Activated CD4-positive, alpha-beta memory T cell treated with anti-CD3 and anti-CD28 coated beads for 36 hours (primary cell): ENCODE data around the gene TOM1. TPM values are rescaled to one million over a fixed set of nuclear protein-coding genes. Genes with fewer than 3 reads are reported as not detected.
A peak's percentile ranks its signal among the peaks of the same experiment; 100 is the strongest.

ENCODE experiments used
- CTCF ChIA-PET: fragments of 350-600 bp; sonication (Branson Sonifier 250); formaldehyde crosslinking; loops from one replicate; lab custom pipeline; 2021; ENCODE audit warnings: antibody characterized with exemption, inconsistent platforms; lab: Charles Lee
- POLR2A ChIA-PET: fragments of 350-600 bp; sonication (Branson Sonifier 250); formaldehyde crosslinking; loops from one replicate; lab custom pipeline; 2021; ENCODE audit warnings: antibody characterized with exemption; lab: Charles Lee
- DNase-seq: peaks from one replicate; pipeline ENCODE4 v3.0.0-alpha.2; 2020
- H3K27ac Mint-ChIP-seq: one replicate; pipeline ENCODE4 v1.8.0; 2021; ENCODE audit warnings: mixed read lengths
- H3K27me3 Mint-ChIP-seq: one replicate; pipeline ENCODE4 v1.8.0; 2021; ENCODE audit warnings: mixed read lengths
- H3K36me3 Mint-ChIP-seq: one replicate; pipeline ENCODE4 v1.8.0; 2021; ENCODE audit warnings: mixed read lengths
- H3K4me1 Mint-ChIP-seq: one replicate; pipeline ENCODE4 v1.8.0; 2021; ENCODE audit warnings: low read depth, mixed read lengths
- H3K4me3 Mint-ChIP-seq: one replicate; pipeline ENCODE4 v1.8.0; 2021; ENCODE audit warnings: mild to moderate bottlenecking, mixed read lengths
- H3K9me3 Mint-ChIP-seq: one replicate; pipeline ENCODE4 v1.8.0; 2021; ENCODE audit warnings: mixed read lengths
- intact Hi-C: fragments of 100-400 bp; cut with micrococcal nuclease; formaldehyde crosslinking; loops from one replicate; pipeline ENCODE4 v1.15.1; 2023
- total RNA-seq, 2 experiments: library from RNA; stranded (reverse); gene quantifications; one replicate each; pipeline ENCODE4 v1.2.3, GENCODE V29; 2021

The TOM1 gene
- total RNA-seq, 2 experiments from 2014 or later = 29.8 to 31.1 TPM

- ChIA-PET CTCF (interaction anchor here (1.0 kb wide), 1 partner anchor 30 kb away, joined by 6 read pairs; no protein-coding TSS in a partner anchor), POLR2A (interaction anchor here (0.5 kb wide), 1 partner anchor 268 kb away, joined by 3 read pairs; no protein-coding TSS in a partner anchor)
- H3K9me3 Mint-ChIP-seq = no peaks in the 10 kb centered on the region
- intact Hi-C loops = no loop called here
- peaks cover 20% of the 10 kb centered on the region for H3K4me1 Mint-ChIP-seq
- H3K27me3 Mint-ChIP-seq = peaks cover 14% of the 10 kb centered on the region
- H3K27ac Mint-ChIP-seq = peak within 1 kb of the TSS; percentile 13
- DNase-seq = peak; percentile 77
- H3K4me3 Mint-ChIP-seq = peak within 1 kb of the TSS; percentile 51
- H3K36me3 Mint-ChIP-seq = no peaks in the 10 kb centered on the region
Measured at GRCh38 chr22:35380537-35381423, 81.1 kb downstream of the TOM1 start, which contains the start of gene HMOX1. TSS of gene HMOX1 (plus strand) at chr22:35381096. CDS start at chr22:35381174, 78 bp downstream.

GRCh38 chr22:35381424-35382009 is 81.8 kb downstream of the TOM1 start:
- H3K27me3 Mint-ChIP-seq = peaks cover 14% of the 10 kb centered on the region
- CTCF ChIA-PET = no interaction called here

GRCh38 chr22:35383679-35384071 is 84.0 kb downstream of the TOM1 start:
- H3K36me3 Mint-ChIP-seq = no peaks in the 10 kb centered on the region
- peaks cover 7% of the 10 kb centered on the region for H3K4me1 Mint-ChIP-seq
- no peak overlapping the region for H3K27ac Mint-ChIP-seq
- intact Hi-C loops = no loop called here
- peaks cover 15% of the 10 kb centered on the region for H3K27me3 Mint-ChIP-seq
- H3K4me3 Mint-ChIP-seq = no peak overlapping the region
- ChIA-PET CTCF (no interaction called here), POLR2A (no interaction called here)
- H3K9me3 Mint-ChIP-seq = no peaks in the 10 kb centered on the region
- DNase-seq = no peak

More at GRCh38 chr22:35381424-35382009, 81.8 kb downstream of the TOM1 start:
- intact Hi-C loops = no loop called here
- POLR2A ChIA-PET = no interaction called here
- Mint-ChIP-seq H3K4me1 (peaks cover 18% of the 10 kb centered on the region), H3K36me3 (no peaks in the 10 kb centered on the region), H3K9me3 (no peaks in the 10 kb centered on the region), H3K4me3 (peak overlapping the region; percentile 51), H3K27ac (no peak overlapping the region)
- DNase-seq = no peak

- DNase-seq = no peak
- H3K4me3 Mint-ChIP-seq = no peak overlapping the region
- no peaks in the 10 kb centered on the region for H3K36me3 Mint-ChIP-seq
- peaks cover 7% of the 10 kb centered on the region for H3K4me1 Mint-ChIP-seq
- intact Hi-C loops = no loop called here
- no peaks in the 10 kb centered on the region for H3K9me3 Mint-ChIP-seq
- CTCF ChIA-PET = no interaction called here
- H3K27ac Mint-ChIP-seq = no peak overlapping the region
- POLR2A ChIA-PET = no interaction called here
- H3K27me3 Mint-ChIP-seq = peaks cover 18% of the 10 kb centered on the region
Measured at GRCh38 chr22:35384527-35384926, 84.8 kb downstream of the TOM1 start.

- DNase-seq = no peak
- Mint-ChIP-seq H3K27me3 (peaks cover 23% of the 10 kb centered on the region), H3K4me1 (peaks cover 7% of the 10 kb centered on the region), H3K36me3 (no peaks in the 10 kb centered on the region), H3K9me3 (no peaks in the 10 kb centered on the region), H3K27ac (no peak overlapping the region), H3K4me3 (no peak overlapping the region)
- intact Hi-C loops = no loop called here
- ChIA-PET POLR2A (no interaction called here), CTCF (interaction anchor here (0.8 kb wide), 1 partner anchor 34 kb away, joined by 3 read pairs; no protein-coding TSS in a partner anchor)
Measured at GRCh38 chr22:35384975-35385588, 85.4 kb downstream of the TOM1 start.

- H3K36me3 Mint-ChIP-seq = no peaks in the 10 kb centered on the region
- no peak for DNase-seq
- peaks cover 21% of the 10 kb centered on the region for H3K27me3 Mint-ChIP-seq
- ChIA-PET CTCF (interaction anchor here (1.3 kb wide), 1 partner anchor 34 kb away, joined by 3 read pairs; no protein-coding TSS in a partner anchor), POLR2A (interaction anchor here (0.6 kb wide), 1 partner anchor 14 kb away, joined by 3 read pairs; no protein-coding TSS in a partner anchor)
- no peaks in the 10 kb centered on the region for H3K9me3 Mint-ChIP-seq
- H3K27ac Mint-ChIP-seq = no peak overlapping the region
- intact Hi-C loops = no loop called here
- H3K4me1 Mint-ChIP-seq = peaks cover under 1% of the 10 kb centered on the region
- H3K4me3 Mint-ChIP-seq = no peak overlapping the region
Measured at GRCh38 chr22:35386670-35387288, 87.1 kb downstream of the TOM1 start.

- ChIA-PET CTCF (no interaction called here), POLR2A (no interaction called here)
- H3K4me3 Mint-ChIP-seq = no peak overlapping the region
- no peaks in the 10 kb centered on the region for H3K4me1 Mint-ChIP-seq
- DNase-seq = no peak
- H3K27ac Mint-ChIP-seq = no peak overlapping the region
- H3K27me3 Mint-ChIP-seq = peaks cover 9% of the 10 kb centered on the region
- no peaks in the 10 kb centered on the region for H3K36me3 Mint-ChIP-seq
- no peaks in the 10 kb centered on the region for H3K9me3 Mint-ChIP-seq
- intact Hi-C loops = no loop called here
Measured at GRCh38 chr22:35390933-35391332, 91.2 kb downstream of the TOM1 start.

GRCh38 chr22:35392357-35392756 is 92.7 kb downstream of the TOM1 start:
- Mint-ChIP-seq H3K4me3 (no peak overlapping the region), H3K9me3 (no peaks in the 10 kb centered on the region), H3K27me3 (peaks cover 8% of the 10 kb centered on the region), H3K27ac (no peak overlapping the region), H3K36me3 (no peaks in the 10 kb centered on the region), H3K4me1 (no peaks in the 10 kb centered on the region)
- intact Hi-C loops = no loop called here
- no peak for DNase-seq
- CTCF ChIA-PET = interaction anchor here (1.0 kb wide), 1 partner anchor 43 kb away, joined by 3 read pairs; no protein-coding TSS in a partner anchor
- POLR2A ChIA-PET = no interaction called here

GRCh38 chr22:35393116-35394010 is 93.7 kb downstream of the TOM1 start:
- intact Hi-C loops = no loop called here
- Mint-ChIP-seq H3K27ac (no peak overlapping the region), H3K4me1 (no peaks in the 10 kb centered on the region), H3K9me3 (no peaks in the 10 kb centered on the region), H3K4me3 (no peak overlapping the region), H3K36me3 (no peaks in the 10 kb centered on the region), H3K27me3 (peaks cover 8% of the 10 kb centered on the region)
- DNase-seq = no peak
- ChIA-PET CTCF (interaction anchor here (1.0 to 1.5 kb wide), 2 partner anchors 42 to 44 kb away, joined by 3 to 6 read pairs; no protein-coding TSS in a partner anchor), POLR2A (no interaction called here)

- ChIA-PET POLR2A (no interaction called here), CTCF (interaction anchor here (1.5 kb wide), 1 partner anchor 43 kb away, joined by 6 read pairs; no protein-coding TSS in a partner anchor)
- Mint-ChIP-seq H3K27me3 (peaks cover 5% of the 10 kb centered on the region), H3K9me3 (no peaks in the 10 kb centered on the region), H3K4me3 (no peak overlapping the region), H3K36me3 (no peaks in the 10 kb centered on the region), H3K4me1 (peaks cover 2% of the 10 kb centered on the region), H3K27ac (no peak overlapping the region)
- intact Hi-C loops = no loop called here
- DNase-seq = no peak
Measured at GRCh38 chr22:35394011-35394312, 94.3 kb downstream of the TOM1 start.
